Transverse colon (tissue), 4 donors: ENCODE data around the gene C5AR2.

Experiments used
- CTCF ChIP-seq, 5 experiments: fragments of 200-600 bp in 3 of 5; fragments of 450-650 bp in 2 of 5; sonication (generic) in 3 of 5; IDR thresholded peaks; 1 replicate in 2 of 5; 2 replicates in 3 of 5; pipeline ENCODE4 v1.5.1; 2016 to 2017; ENCODE audit warnings: antibody characterized with exemption in 5 of 5, inconsistent platforms in 3 of 5, mild to moderate bottlenecking in 2 of 5, moderate library complexity in 1 of 5
- POLR2A ChIP-seq: fragments of 450-650 bp; IDR thresholded peaks from one replicate; pipeline ENCODE4 v1.6.1; 2016; ENCODE audit warnings: antibody characterized with exemption, mild to moderate bottlenecking, moderate library complexity
- POLR2AphosphoS5 ChIP-seq, 3 donors: sonication (generic); formaldehyde crosslinking; IDR thresholded peaks; one replicate each; pipeline ENCODE4 v1.6.1; 2016; ENCODE audit warnings: antibody characterized with exemption in 3 of 3

DNA sequence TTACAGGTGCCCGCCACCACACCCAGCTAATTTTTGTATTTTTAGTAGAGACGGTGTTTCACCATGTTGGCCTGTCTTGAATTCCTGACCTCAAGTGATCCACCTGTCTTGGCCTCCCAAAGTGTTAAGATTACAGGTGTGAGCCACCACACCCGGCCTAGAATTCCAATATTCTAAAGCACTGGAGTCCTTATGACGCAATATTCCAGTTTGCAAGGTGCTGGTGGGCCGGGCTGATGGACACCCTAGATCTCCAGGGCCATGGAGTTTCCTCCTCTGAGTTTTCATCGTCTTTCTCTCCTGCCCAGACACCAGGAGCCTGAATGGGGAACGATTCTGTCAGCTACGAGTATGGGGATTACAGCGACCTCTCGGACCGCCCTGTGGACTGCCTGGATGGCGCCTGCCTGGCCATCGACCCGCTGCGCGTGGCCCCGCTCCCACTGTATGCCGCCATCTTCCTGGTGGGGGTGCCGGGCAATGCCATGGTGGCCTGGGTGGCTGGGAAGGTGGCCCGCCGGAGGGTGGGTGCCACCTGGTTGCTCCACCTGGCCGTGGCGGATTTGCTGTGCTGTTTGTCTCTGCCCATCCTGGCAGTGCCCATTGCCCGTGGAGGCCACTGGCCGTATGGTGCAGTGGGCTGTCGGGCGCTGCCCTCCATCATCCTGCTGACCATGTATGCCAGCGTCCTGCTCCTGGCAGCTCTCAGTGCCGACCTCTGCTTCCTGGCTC, 8.7 kb downstream of the C5AR2 start:
- TF ChIP-seq CTCF (IDR thresholded peaks at IDR 0.05) (no peak), POLR2AphosphoS5 (IDR thresholded peaks at IDR 0.05) (no peak), POLR2A (no peak)
